Stimulated activated naive CD8-positive, alpha-beta T cell treated with anti-CD3 and anti-CD28 coated beads, Interleukin-15, amount 100 ng/mL, for 72 hours (primary cell): ENCODE measurements around the gene ABCA5.

Experiments
- ATAC-seq: fragments of 150-1000 bp; cut with Tn5 transposase; 2 replicates; pipeline ENCODE4 v1.10.0; 2021; ENCODE audit warnings: mild to moderate bottlenecking, moderate library complexity
- DNase-seq, 2 donors: peaks; one replicate each; pipeline ENCODE4 v3.0.0; 2021 to 2022
- H3K27ac Mint-ChIP-seq, 2 donors: one replicate each; pipeline ENCODE4 v1.8.0; 2022; ENCODE audit warnings: mild to moderate bottlenecking in 2 of 2, mixed read lengths in 2 of 2, moderate library complexity in 2 of 2
- H3K27me3 Mint-ChIP-seq: one replicate; pipeline ENCODE4 v1.8.0; 2022; ENCODE audit warnings: mixed read lengths
- H3K4me1 Mint-ChIP-seq: one replicate; pipeline ENCODE4 v1.8.0; 2022; ENCODE audit warnings: mild to moderate bottlenecking, mixed read lengths
- H3K4me3 Mint-ChIP-seq, 2 donors: one replicate each; pipeline ENCODE4 v1.8.0; 2022; ENCODE audit warnings: mild to moderate bottlenecking in 2 of 2, mixed read lengths in 2 of 2, moderate library complexity in 1 of 2
- H3K9me3 Mint-ChIP-seq, 2 donors: one replicate each; pipeline ENCODE4 v1.8.0; 2022; ENCODE audit warnings: mixed read lengths in 2 of 2

The ABCA5 gene

GRCh38 chr17:69245617-69246016, 81.3 kb downstream of the ABCA5 start:
- H3K27ac Mint-ChIP-seq: no peak overlapping the region
- no peaks in the 10 kb centered on the region for H3K4me1 Mint-ChIP-seq
- H3K27me3 Mint-ChIP-seq: no peaks in the 10 kb centered on the region
- ATAC-seq: no peak
- H3K4me3 Mint-ChIP-seq: no peak overlapping the region
- DNase-seq: no peak
- no peaks in the 10 kb centered on the region for H3K9me3 Mint-ChIP-seq

GRCh38 chr17:69239611-69240600, 87.0 kb downstream of the ABCA5 start:
- no peak for ATAC-seq
- DNase-seq: no peak

GRCh38 chr17:69236946-69237345, 90.0 kb downstream of the ABCA5 start:
- ATAC-seq (no peak), DNase-seq (no peak)
- no peaks in the 10 kb centered on the region for H3K4me1 Mint-ChIP-seq
- H3K4me3 Mint-ChIP-seq: no peak overlapping the region
- H3K9me3 Mint-ChIP-seq: peaks cover 10 to 16% of the 10 kb centered on the region in 2 donors
- no peak overlapping the region for H3K27ac Mint-ChIP-seq
- H3K27me3 Mint-ChIP-seq: no peaks in the 10 kb centered on the region

More at GRCh38 chr17:69239611-69240600, 87.0 kb downstream of the ABCA5 start:
- Mint-ChIP-seq H3K27ac (no peak overlapping the region), H3K4me3 (no peak overlapping the region), H3K9me3 (no peaks in the 10 kb centered on the region), H3K4me1 (no peaks in the 10 kb centered on the region), H3K27me3 (no peaks in the 10 kb centered on the region)

- peaks cover 12 to 18% of the 10 kb centered on the region in 2 donors for H3K9me3 Mint-ChIP-seq
- DNase-seq (no peak), ATAC-seq (no peak)
- H3K27ac Mint-ChIP-seq: no peak overlapping the region
- H3K4me1 Mint-ChIP-seq: no peaks in the 10 kb centered on the region
- H3K27me3 Mint-ChIP-seq: no peaks in the 10 kb centered on the region
- H3K4me3 Mint-ChIP-seq: no peak overlapping the region
Observed at GRCh38 chr17:69236464-69236863, 90.5 kb downstream of the ABCA5 start.

- DNase-seq (peak; percentile 59 to 60), ATAC-seq (peak; percentile 84)
- no peak overlapping the region for H3K27ac Mint-ChIP-seq
- H3K9me3 Mint-ChIP-seq: peaks cover 21 to 25% of the 10 kb centered on the region in 2 donors
- H3K4me3 Mint-ChIP-seq: no peak overlapping the region
- no peaks in the 10 kb centered on the region for H3K27me3 Mint-ChIP-seq
- no peaks in the 10 kb centered on the region for H3K4me1 Mint-ChIP-seq
Observed at GRCh38 chr17:69235338-69236058, 91.4 kb downstream of the ABCA5 start.

- Mint-ChIP-seq H3K9me3 (peaks cover 21 to 25% of the 10 kb centered on the region in 2 donors), H3K27ac (no peak overlapping the region), H3K4me1 (no peaks in the 10 kb centered on the region), H3K4me3 (no peak overlapping the region), H3K27me3 (no peaks in the 10 kb centered on the region)
- no peak for ATAC-seq
- no peak for DNase-seq
Observed at GRCh38 chr17:69232650-69233049, 94.3 kb downstream of the ABCA5 start.

- H3K9me3 Mint-ChIP-seq: peaks cover 21 to 25% of the 10 kb centered on the region in 2 donors
- no peaks in the 10 kb centered on the region for H3K4me1 Mint-ChIP-seq
- H3K27me3 Mint-ChIP-seq: no peaks in the 10 kb centered on the region
Observed at GRCh38 chr17:69231521-69231920, 95.4 kb downstream of the ABCA5 start.

GRCh38 chr17:69230939-69231338, 96.0 kb downstream of the ABCA5 start:
- DNase-seq (no peak), ATAC-seq (no peak)
- Mint-ChIP-seq H3K4me1 (no peaks in the 10 kb centered on the region), H3K27ac (no peak overlapping the region), H3K4me3 (no peak overlapping the region), H3K9me3 (peaks cover 21 to 25% of the 10 kb centered on the region in 2 donors), H3K27me3 (no peaks in the 10 kb centered on the region)

More at GRCh38 chr17:69231521-69231920, 95.4 kb downstream of the ABCA5 start:
- Mint-ChIP-seq H3K4me3 (no peak overlapping the region), H3K27ac (no peak overlapping the region)
- DNase-seq (no peak), ATAC-seq (no peak)

GRCh38 chr17:69228576-69228975, 98.4 kb downstream of the ABCA5 start, which contains the start of gene ABCA10:
Gene ABCA10 (minus strand): TSS chr17:69228824. CDS start chr17:69225358, 3,466 bp downstream.
- no peak for ATAC-seq
- Mint-ChIP-seq H3K4me3 (no peak within 1 kb of the TSS), H3K4me1 (no peaks in the 10 kb centered on the region), H3K9me3 (peaks cover 21 to 24% of the 10 kb centered on the region in 2 donors), H3K27ac (peak within 1 kb of the TSS in 1 of 2 donors; percentile 34), H3K27me3 (no peaks in the 10 kb centered on the region)
- no peak for DNase-seq

GRCh38 chr17:69228018-69228417, 98.9 kb downstream of the ABCA5 start:
- no peak overlapping the region for H3K4me3 Mint-ChIP-seq
- no peaks in the 10 kb centered on the region for H3K27me3 Mint-ChIP-seq
- no peak for DNase-seq
- H3K4me1 Mint-ChIP-seq: no peaks in the 10 kb centered on the region
- H3K9me3 Mint-ChIP-seq: peaks cover 17 to 18% of the 10 kb centered on the region in 2 donors
- H3K27ac Mint-ChIP-seq: no peak overlapping the region
- no peak for ATAC-seq

- no peaks in the 10 kb centered on the region for H3K27me3 Mint-ChIP-seq
- H3K27ac Mint-ChIP-seq: peak overlapping the region in 1 of 2 donors; percentile 34
- no peaks in the 10 kb centered on the region for H3K4me1 Mint-ChIP-seq
- no peak for DNase-seq
- no peak overlapping the region for H3K4me3 Mint-ChIP-seq
- H3K9me3 Mint-ChIP-seq: peaks cover 12 to 14% of the 10 kb centered on the region in 2 donors
- ATAC-seq: no peak
Observed at GRCh38 chr17:69227541-69227940, 99.4 kb downstream of the ABCA5 start.

- no peaks in the 10 kb centered on the region for H3K27me3 Mint-ChIP-seq
- H3K27ac Mint-ChIP-seq: peak overlapping the region in 1 of 2 donors; percentile 43
- DNase-seq (no peak), ATAC-seq (no peak)
- H3K4me3 Mint-ChIP-seq: no peak overlapping the region
- H3K4me1 Mint-ChIP-seq: no peaks in the 10 kb centered on the region
- H3K9me3 Mint-ChIP-seq: no peaks in the 10 kb centered on the region
Observed at GRCh38 chr17:69223809-69224208, 103.1 kb downstream of the ABCA5 start.

GRCh38 chr17:69222707-69223258, 104.2 kb downstream of the ABCA5 start:
- H3K27ac Mint-ChIP-seq: no peak overlapping the region
- no peaks in the 10 kb centered on the region for H3K4me1 Mint-ChIP-seq
- H3K27me3 Mint-ChIP-seq: no peaks in the 10 kb centered on the region
- no peak overlapping the region for H3K4me3 Mint-ChIP-seq
- no peaks in the 10 kb centered on the region for H3K9me3 Mint-ChIP-seq
- DNase-seq (no peak), ATAC-seq (no peak)

- no peak overlapping the region for H3K4me3 Mint-ChIP-seq
- no peak overlapping the region for H3K27ac Mint-ChIP-seq
- DNase-seq (no peak), ATAC-seq (no peak)
- no peaks in the 10 kb centered on the region for H3K9me3 Mint-ChIP-seq
- H3K4me1 Mint-ChIP-seq: no peaks in the 10 kb centered on the region
- H3K27me3 Mint-ChIP-seq: no peaks in the 10 kb centered on the region
Observed at GRCh38 chr17:69220098-69220497, 106.8 kb downstream of the ABCA5 start.

GRCh38 chr17:69218986-69219385, 107.9 kb downstream of the ABCA5 start:
- no peaks in the 10 kb centered on the region for H3K27me3 Mint-ChIP-seq
- H3K27ac Mint-ChIP-seq: no peak overlapping the region
- no peak overlapping the region for H3K4me3 Mint-ChIP-seq
- ATAC-seq (no peak), DNase-seq (no peak)
- no peaks in the 10 kb centered on the region for H3K9me3 Mint-ChIP-seq
- no peaks in the 10 kb centered on the region for H3K4me1 Mint-ChIP-seq
